Prostate gland (tissue), 2 donors: ENCODE results near the gene IP6K2. TPM values are rescaled to one million over a fixed set of nuclear protein-coding genes. Genes with fewer than 3 reads are reported as not detected.

ENCODE experiments used
- DNase-seq: peaks from one replicate; pipeline ENCODE4 v3.0.0-alpha.2; 2019; ENCODE audit warnings: low spot score
- H3K27ac ChIP-seq, 2 donors: fragments of 200-600 bp; sonication (generic); 2 replicates each; pipeline ENCODE4 v1.5.1; 2017 to 2019
- H3K27me3 ChIP-seq: fragments of 200-600 bp; sonication (generic); replicated peaks from 2 replicates; pipeline ENCODE4 v1.5.1; 2019; ENCODE audit not compliant: insufficient read depth
- H3K36me3 ChIP-seq, 2 donors: fragments of 200-600 bp; sonication (generic); 1 replicate in 1 of 2; 2 replicates in 1 of 2; pipeline versions ENCODE4 v1.5.1 to v1.8.1; 2017 to 2019
- H3K4me1 ChIP-seq: fragments of 200-600 bp; sonication (generic); replicated peaks from 2 replicates; pipeline ENCODE4 v1.5.1; 2019
- H3K4me3 ChIP-seq, 2 donors: fragments of 200-600 bp; sonication (generic); 2 replicates each; pipeline ENCODE4 v1.5.1; 2017 to 2019
- H3K9me3 ChIP-seq: fragments of 200-600 bp; sonication (generic); 2 replicates; pipeline ENCODE4 v1.5.1; 2017
- CTCF ChIP-seq, 4 experiments: fragments of 200-600 bp in 2 of 4; fragments of 450-650 bp in 2 of 4; sonication (generic) in 2 of 4; IDR thresholded peaks; 1 replicate in 3 of 4; 2 replicates in 1 of 4; pipeline ENCODE4 v1.5.1; 2016 to 2019; ENCODE audit warnings: antibody characterized with exemption in 4 of 4, mild to moderate bottlenecking in 2 of 4, moderate library complexity in 2 of 4
- POLR2A ChIP-seq: fragments of 450-650 bp; IDR thresholded peaks from one replicate; pipeline ENCODE4 v1.6.1; 2016; ENCODE audit warnings: antibody characterized with exemption, mild to moderate bottlenecking
- POLR2AphosphoS5 ChIP-seq: sonication (generic); formaldehyde crosslinking; IDR thresholded peaks from one replicate; pipeline ENCODE4 v1.6.1; 2017; ENCODE audit warnings: antibody characterized with exemption
- WGBS: methylation state at CpG from one replicate; pipeline ENCODE4 v1.1.5; 2018; 5-methylcytosine and 5-hydroxymethylcytosine counted together
- intact Hi-C: fragments of 100-400 bp; cut with DNase I; formaldehyde crosslinking; loops from one replicate; pipeline ENCODE4 v1.14.2; 2022
- total RNA-seq, 2 donors: library from RNA; depleted of rRNA; stranded (reverse); fragments of >200 nt; gene quantifications; one replicate each; pipeline ENCODE4 v1.1.0, GENCODE V29; 2016

Gene IP6K2
- total RNA-seq, 2 donors from 2014 or later, result 112 to 165 TPM

- H3K27me3 ChIP-seq, result no peaks in the 10 kb centered on the region
- 7% methylated on average over 13 of the region's 13 CpGs for WGBS
These were observed 31.8 kb downstream of the IP6K2 start for GRCh38 chr3:48685293-48685602.

GRCh38 chr3:48684480-48685143 is 32.4 kb downstream of the IP6K2 start:
- 57% methylated on average over 7 of the region's 7 CpGs for WGBS
- no peak for DNase-seq
- H3K9me3 ChIP-seq, result no peaks in the 10 kb centered on the region
- H3K4me3 ChIP-seq, result peak overlapping the region; percentile 89 to 95
- H3K4me1 ChIP-seq, result peaks cover 3% of the 10 kb centered on the region
- H3K27me3 ChIP-seq, result no peaks in the 10 kb centered on the region
- peaks cover 11 to 32% of the 10 kb centered on the region in 2 donors for H3K36me3 ChIP-seq
- TF ChIP-seq CTCF (IDR thresholded peaks at IDR 0.05) (no peak), POLR2AphosphoS5 (no peak), POLR2A (no peak)
- H3K27ac ChIP-seq, result peak overlapping the region in 1 of 2 donors; percentile 90
- intact Hi-C loops, result loop anchor here (5.0 kb wide), 2 partner anchors 127 to 163 kb away; partner anchors contain the start of genes PFKFB4 and PRKAR2A

More at GRCh38 chr3:48685293-48685602, 31.8 kb downstream of the IP6K2 start:
- no peak for DNase-seq
- peak overlapping the region; percentile 89 to 95 for H3K4me3 ChIP-seq
- TF ChIP-seq POLR2AphosphoS5 (no peak), CTCF (IDR thresholded peaks at IDR 0.05) (no peak), POLR2A (no peak)
- H3K36me3 ChIP-seq, result peaks cover 11 to 32% of the 10 kb centered on the region in 2 donors
- peaks cover 3% of the 10 kb centered on the region for H3K4me1 ChIP-seq
- peak overlapping the region; percentile 90 to 91 for H3K27ac ChIP-seq
- intact Hi-C loops, result loop anchor here (5.0 kb wide), 2 partner anchors 128 to 162 kb away; partner anchors contain the start of genes PFKFB4 and PRKAR2A
- H3K9me3 ChIP-seq, result no peaks in the 10 kb centered on the region

GRCh38 chr3:48684054-48684349 is 33.0 kb downstream of the IP6K2 start:
- peak overlapping the region in 1 of 2 donors; percentile 37 for H3K27ac ChIP-seq
- peak overlapping the region in 1 of 2 donors; percentile 95 for H3K4me3 ChIP-seq
- H3K36me3 ChIP-seq, result peaks cover 5 to 27% of the 10 kb centered on the region in 2 donors
- H3K9me3 ChIP-seq, result no peaks in the 10 kb centered on the region
- H3K27me3 ChIP-seq, result no peaks in the 10 kb centered on the region
- H3K4me1 ChIP-seq, result peaks cover 3% of the 10 kb centered on the region
- DNase-seq, result no peak
- intact Hi-C loops, result no loop called here
- no peak for TF ChIP-seq POLR2A
- no peak for TF ChIP-seq POLR2AphosphoS5
- TF ChIP-seq CTCF (IDR thresholded peaks at IDR 0.05), result no peak
- WGBS, result 40% methylated on average over 8 of the region's 8 CpGs

GRCh38 chr3:48682786-48683185 is 34.2 kb downstream of the IP6K2 start:
- intact Hi-C loops, result no loop called here
- Histone ChIP-seq H3K36me3 (peaks cover 4 to 14% of the 10 kb centered on the region in 2 donors), H3K4me1 (peaks cover 3% of the 10 kb centered on the region), H3K27me3 (no peaks in the 10 kb centered on the region), H3K27ac (no peak overlapping the region), H3K9me3 (no peaks in the 10 kb centered on the region), H3K4me3 (no peak overlapping the region)
- TF ChIP-seq POLR2A (no peak), CTCF (IDR thresholded peaks at IDR 0.05) (no peak), POLR2AphosphoS5 (no peak)
- 89% methylated on average over 9 of the region's 9 CpGs for WGBS
- no peak for DNase-seq

GRCh38 chr3:48681974-48682610 is 34.9 kb downstream of the IP6K2 start:
- intact Hi-C loops, result no loop called here
- Histone ChIP-seq H3K4me1 (peaks cover 3% of the 10 kb centered on the region), H3K9me3 (no peaks in the 10 kb centered on the region), H3K36me3 (peaks cover 4 to 9% of the 10 kb centered on the region in 2 donors), H3K27me3 (no peaks in the 10 kb centered on the region), H3K27ac (no peak overlapping the region), H3K4me3 (no peak overlapping the region)
- 93% methylated on average over 17 of the region's 17 CpGs for WGBS
- DNase-seq, result no peak
- TF ChIP-seq POLR2A (no peak), CTCF (IDR thresholded peaks at IDR 0.05) (no peak), POLR2AphosphoS5 (no peak)
